WTC11 (cell line): ENCODE data around the gene XPOT.

Source experiments
- CREM ChIP-seq: sonication (generic); formaldehyde crosslinking; IDR thresholded peaks from 2 replicates; pipeline ENCODE4 v1.8.1; 2022; ENCODE audit warnings: mild to moderate bottlenecking, missing genetic modification reagents, moderate library complexity
- E2F4 ChIP-seq: sonication (generic); formaldehyde crosslinking; IDR thresholded peaks from 2 replicates; pipeline ENCODE4 v1.8.1; 2022; ENCODE audit warnings: low read depth, mild to moderate bottlenecking, moderate library complexity, missing genetic modification reagents, borderline replicate concordance
- ETV6 ChIP-seq: sonication (generic); formaldehyde crosslinking; IDR thresholded peaks from 2 replicates; pipeline ENCODE4 v1.8.1; 2022; ENCODE audit warnings: mild to moderate bottlenecking, missing genetic modification reagents
- FOXJ3 ChIP-seq: sonication (generic); formaldehyde crosslinking; IDR thresholded peaks from 2 replicates; pipeline ENCODE4 v1.9.0; 2021; ENCODE audit warnings: missing genetic modification reagents, mild to moderate bottlenecking, borderline replicate concordance
- JUN ChIP-seq: sonication (generic); formaldehyde crosslinking; IDR thresholded peaks from 2 replicates; pipeline ENCODE4 v1.8.0; 2023; ENCODE audit warnings: mild to moderate bottlenecking, missing genetic modification reagents
- MYBL2 ChIP-seq: sonication (generic); formaldehyde crosslinking; IDR thresholded peaks from 2 replicates; pipeline ENCODE4 v1.8.1; 2023; ENCODE audit warnings: mild to moderate bottlenecking, moderate library complexity, missing genetic modification reagents
- PREB ChIP-seq: sonication (generic); formaldehyde crosslinking; IDR thresholded peaks from 2 replicates; pipeline ENCODE4 v1.8.1; 2022; ENCODE audit warnings: mild to moderate bottlenecking, missing genetic modification reagents, moderate library complexity, borderline replicate concordance
- SP1 ChIP-seq: sonication (generic); formaldehyde crosslinking; conservative IDR thresholded peaks from 2 replicates; pipeline ENCODE4 v1.8.1; 2022; ENCODE audit warnings: missing genetic modification reagents
- TEAD4 ChIP-seq: sonication (generic); formaldehyde crosslinking; IDR thresholded peaks from 2 replicates; pipeline ENCODE4 v1.8.0; 2022; ENCODE audit warnings: mild to moderate bottlenecking, missing genetic modification reagents
- ZNF317 ChIP-seq: sonication (generic); formaldehyde crosslinking; IDR thresholded peaks from 2 replicates; pipeline ENCODE4 v1.8.1; 2023; ENCODE audit warnings: low read depth, mild to moderate bottlenecking, moderate library complexity, missing genetic modification reagents, borderline replicate concordance
- TF ChIP-seq, protein P1 (sequence below): fragments of 200-600 bp; IDR thresholded peaks from 2 replicates; pipeline ENCODE4 v1.8.0; 2022; ENCODE audit warnings: antibody characterized with exemption
- TF ChIP-seq, protein P2 (sequence below): sonication (generic); formaldehyde crosslinking; IDR thresholded peaks from 2 replicates; pipeline ENCODE4 v1.8.1; 2023; ENCODE audit warnings: mild to moderate bottlenecking, missing genetic modification reagents, moderate library complexity
- TF ChIP-seq, protein P3 (sequence below): sonication (generic); formaldehyde crosslinking; conservative IDR thresholded peaks from 2 replicates; pipeline ENCODE4 v1.8.1; 2022; ENCODE audit warnings: mild to moderate bottlenecking, missing genetic modification reagents

- TF ChIP-seq, protein P1, sequence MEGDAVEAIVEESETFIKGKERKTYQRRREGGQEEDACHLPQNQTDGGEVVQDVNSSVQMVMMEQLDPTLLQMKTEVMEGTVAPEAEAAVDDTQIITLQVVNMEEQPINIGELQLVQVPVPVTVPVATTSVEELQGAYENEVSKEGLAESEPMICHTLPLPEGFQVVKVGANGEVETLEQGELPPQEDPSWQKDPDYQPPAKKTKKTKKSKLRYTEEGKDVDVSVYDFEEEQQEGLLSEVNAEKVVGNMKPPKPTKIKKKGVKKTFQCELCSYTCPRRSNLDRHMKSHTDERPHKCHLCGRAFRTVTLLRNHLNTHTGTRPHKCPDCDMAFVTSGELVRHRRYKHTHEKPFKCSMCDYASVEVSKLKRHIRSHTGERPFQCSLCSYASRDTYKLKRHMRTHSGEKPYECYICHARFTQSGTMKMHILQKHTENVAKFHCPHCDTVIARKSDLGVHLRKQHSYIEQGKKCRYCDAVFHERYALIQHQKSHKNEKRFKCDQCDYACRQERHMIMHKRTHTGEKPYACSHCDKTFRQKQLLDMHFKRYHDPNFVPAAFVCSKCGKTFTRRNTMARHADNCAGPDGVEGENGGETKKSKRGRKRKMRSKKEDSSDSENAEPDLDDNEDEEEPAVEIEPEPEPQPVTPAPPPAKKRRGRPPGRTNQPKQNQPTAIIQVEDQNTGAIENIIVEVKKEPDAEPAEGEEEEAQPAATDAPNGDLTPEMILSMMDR = no peak
- no peak for TF ChIP-seq CREM (CRISPR knock-in tag)
- TF ChIP-seq ETV6 (CRISPR knock-in tag) = no peak
- TF ChIP-seq SP1 (CRISPR knock-in tag) = no peak
- TF ChIP-seq E2F4 (CRISPR knock-in tag) = no peak
- no peak for TF ChIP-seq ZNF317 (CRISPR knock-in tag)
- TF ChIP-seq, protein P2, sequence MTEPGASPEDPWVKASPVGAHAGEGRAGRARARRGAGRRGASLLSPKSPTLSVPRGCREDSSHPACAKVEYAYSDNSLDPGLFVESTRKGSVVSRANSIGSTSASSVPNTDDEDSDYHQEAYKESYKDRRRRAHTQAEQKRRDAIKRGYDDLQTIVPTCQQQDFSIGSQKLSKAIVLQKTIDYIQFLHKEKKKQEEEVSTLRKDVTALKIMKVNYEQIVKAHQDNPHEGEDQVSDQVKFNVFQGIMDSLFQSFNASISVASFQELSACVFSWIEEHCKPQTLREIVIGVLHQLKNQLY = no peak
- TF ChIP-seq, protein P3, sequence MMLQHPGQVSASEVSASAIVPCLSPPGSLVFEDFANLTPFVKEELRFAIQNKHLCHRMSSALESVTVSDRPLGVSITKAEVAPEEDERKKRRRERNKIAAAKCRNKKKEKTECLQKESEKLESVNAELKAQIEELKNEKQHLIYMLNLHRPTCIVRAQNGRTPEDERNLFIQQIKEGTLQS (CRISPR knock-in tag) = no peak
- no peak for TF ChIP-seq PREB (CRISPR knock-in tag)
- no peak for TF ChIP-seq FOXJ3
- TF ChIP-seq MYBL2 = no peak
- TF ChIP-seq JUN (CRISPR knock-in tag) = no peak
- no peak for TF ChIP-seq TEAD4
Measured at GRCh38 chr12:64383675-64384074, 20.5 kb upstream of the XPOT start.
